Inflammatory macrophage treated with lipopolysaccharide for 1 hour (primary cell): ENCODE measurements around the gene NFATC2IP.
A peak's percentile ranks its signal among the peaks of the same experiment; 100 is the strongest.
"Not testable (repeated sequence)": the region's sequence is repeated elsewhere in the genome, so short reads cannot be mapped to it uniquely, and the experiment has no call there.

Source experiments
- DNase-seq, 2 donors: peaks; one replicate each; pipeline ENCODE4 v3.0.0-alpha.2; 2020 to 2022

NFATC2IP gene

DNA sequence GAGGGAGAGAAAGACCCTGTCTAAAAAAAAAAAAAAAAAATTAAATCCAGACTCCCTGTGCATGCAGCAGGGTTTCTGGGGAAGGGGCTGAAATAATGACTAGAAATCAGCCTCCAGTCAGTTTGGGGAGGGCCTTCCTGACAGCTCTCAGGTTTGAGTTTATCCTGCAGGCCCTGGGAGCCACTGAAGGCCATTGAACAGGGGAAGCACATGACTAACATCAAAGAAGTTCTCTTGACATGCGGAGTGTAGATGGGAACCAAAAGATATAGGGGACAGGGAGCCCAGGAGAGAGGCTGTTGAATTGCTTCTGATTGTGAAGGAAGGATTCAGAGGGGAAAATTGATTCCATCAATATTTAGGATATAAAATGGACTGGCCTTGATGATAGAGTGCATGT is 22.9 kb upstream of the NFATC2IP start:
- DNase-seq = no peak

DNA sequence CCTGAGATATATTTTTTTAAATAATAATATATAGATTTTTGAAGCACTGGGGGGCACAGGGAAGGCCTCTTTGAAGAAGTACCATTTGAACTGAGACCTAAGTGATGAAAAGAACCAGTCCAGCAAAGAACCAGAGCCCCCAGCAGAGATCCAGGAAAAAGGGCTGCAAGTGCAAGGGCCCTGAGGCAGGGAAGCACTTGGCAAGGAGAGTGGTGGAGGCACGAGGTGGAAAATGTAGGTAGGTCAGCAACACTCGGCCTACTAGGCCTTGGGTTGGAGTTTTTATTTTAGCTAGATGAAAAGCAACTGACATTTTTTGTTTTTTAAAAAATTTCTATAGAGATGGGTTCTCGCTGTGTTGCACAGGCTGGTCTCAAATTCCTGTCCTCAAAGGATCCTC is 20.5 kb upstream of the NFATC2IP start:
- DNase-seq = no peak

DNA sequence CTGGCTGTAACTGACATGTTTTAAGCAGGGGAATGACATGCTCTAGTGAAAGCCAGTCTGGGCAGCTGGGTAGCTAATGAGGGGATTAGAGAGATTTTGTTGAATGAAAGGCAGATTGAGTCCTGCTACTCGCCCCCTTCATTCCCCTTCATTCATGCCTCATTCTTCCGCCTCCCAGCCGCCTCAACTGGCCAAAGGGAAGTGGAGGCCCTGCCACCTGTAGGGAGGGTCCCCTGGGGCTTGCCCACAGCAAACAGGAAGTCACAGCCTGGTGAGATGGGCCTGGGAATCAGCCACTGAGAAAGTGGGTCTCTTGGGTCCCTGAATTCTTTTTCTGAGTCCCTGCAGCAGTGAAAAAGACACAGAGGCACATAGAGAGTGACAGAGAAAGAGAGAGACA is 20.1 kb upstream of the NFATC2IP start:
- DNase-seq = no peak

DNA sequence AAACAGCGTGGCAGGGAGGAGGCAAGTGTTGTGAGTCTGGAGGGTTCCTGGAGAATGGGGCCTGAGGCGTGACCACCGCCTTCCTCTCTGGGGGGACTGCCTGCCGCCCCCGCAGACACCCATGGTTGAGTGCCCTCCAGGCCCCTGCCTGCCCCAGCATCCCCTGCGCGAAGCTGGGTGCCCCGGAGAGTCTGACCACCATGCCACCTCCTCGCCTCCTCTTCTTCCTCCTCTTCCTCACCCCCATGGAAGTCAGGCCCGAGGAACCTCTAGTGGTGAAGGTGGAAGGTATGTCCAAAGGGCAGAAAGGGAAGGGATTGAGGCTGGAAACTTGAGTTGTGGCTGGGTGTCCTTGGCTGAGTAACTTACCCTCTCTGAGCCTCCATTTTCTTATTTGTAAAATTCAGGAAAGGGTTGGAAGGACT is 18.9 kb upstream of the NFATC2IP start, which contains the start of gene CD19:
Gene CD19 (plus strand): TSS at position 171 of the 425 bp plus-strand sequence. CDS start 30 bp downstream, at position 201.
- DNase-seq = no peak

DNA sequence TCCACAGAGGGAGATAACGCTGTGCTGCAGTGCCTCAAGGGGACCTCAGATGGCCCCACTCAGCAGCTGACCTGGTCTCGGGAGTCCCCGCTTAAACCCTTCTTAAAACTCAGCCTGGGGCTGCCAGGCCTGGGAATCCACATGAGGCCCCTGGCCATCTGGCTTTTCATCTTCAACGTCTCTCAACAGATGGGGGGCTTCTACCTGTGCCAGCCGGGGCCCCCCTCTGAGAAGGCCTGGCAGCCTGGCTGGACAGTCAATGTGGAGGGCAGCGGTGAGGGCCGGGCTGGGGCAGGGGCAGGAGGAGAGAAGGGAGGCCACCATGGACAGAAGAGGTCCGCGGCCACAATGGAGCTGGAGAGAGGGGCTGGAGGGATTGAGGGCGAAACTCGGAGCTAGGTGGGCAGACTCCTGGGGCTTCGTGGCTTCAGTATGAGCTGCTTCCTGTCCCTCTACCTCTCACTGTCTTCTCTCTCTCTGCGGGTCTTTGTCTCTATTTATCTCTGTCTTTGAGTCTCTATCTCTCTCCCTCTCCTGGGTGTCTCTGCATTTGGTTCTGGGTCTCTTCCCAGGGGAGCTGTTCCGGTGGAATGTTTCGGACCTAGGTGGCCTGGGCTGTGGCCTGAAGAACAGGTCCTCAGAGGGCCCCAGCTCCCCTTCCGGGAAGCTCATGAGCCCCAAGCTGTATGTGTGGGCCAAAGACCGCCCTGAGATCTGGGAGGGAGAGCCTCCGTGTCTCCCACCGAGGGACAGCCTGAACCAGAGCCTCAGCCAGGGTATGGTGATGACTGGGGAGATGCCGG is 18.2 kb upstream of the NFATC2IP start:
- DNase-seq = no peak

DNA sequence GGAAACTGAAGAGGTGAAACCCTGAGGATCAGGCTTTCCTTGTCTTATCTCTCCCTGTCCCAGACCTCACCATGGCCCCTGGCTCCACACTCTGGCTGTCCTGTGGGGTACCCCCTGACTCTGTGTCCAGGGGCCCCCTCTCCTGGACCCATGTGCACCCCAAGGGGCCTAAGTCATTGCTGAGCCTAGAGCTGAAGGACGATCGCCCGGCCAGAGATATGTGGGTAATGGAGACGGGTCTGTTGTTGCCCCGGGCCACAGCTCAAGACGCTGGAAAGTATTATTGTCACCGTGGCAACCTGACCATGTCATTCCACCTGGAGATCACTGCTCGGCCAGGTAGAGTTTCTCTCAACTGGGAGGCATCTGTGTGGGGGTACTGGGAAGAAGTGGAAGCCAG is 17.6 kb upstream of the NFATC2IP start:
- no peak for DNase-seq

DNA sequence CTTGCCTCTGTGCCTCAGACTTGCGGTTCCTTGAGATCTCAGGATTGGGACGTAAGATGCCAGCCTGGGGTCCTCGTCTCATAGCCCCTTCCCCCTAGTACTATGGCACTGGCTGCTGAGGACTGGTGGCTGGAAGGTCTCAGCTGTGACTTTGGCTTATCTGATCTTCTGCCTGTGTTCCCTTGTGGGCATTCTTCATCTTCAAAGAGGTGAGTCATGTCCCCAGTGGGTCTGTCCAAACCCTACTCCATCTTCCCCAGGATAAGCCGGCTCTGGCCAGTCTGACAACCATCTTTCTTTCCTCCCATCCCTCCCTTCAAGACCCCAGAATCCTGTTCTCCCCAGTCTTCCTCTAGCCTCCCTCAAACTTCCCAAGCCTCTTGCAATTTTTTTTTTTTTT is 15.4 kb upstream of the NFATC2IP start:
- DNase-seq = no peak

DNA sequence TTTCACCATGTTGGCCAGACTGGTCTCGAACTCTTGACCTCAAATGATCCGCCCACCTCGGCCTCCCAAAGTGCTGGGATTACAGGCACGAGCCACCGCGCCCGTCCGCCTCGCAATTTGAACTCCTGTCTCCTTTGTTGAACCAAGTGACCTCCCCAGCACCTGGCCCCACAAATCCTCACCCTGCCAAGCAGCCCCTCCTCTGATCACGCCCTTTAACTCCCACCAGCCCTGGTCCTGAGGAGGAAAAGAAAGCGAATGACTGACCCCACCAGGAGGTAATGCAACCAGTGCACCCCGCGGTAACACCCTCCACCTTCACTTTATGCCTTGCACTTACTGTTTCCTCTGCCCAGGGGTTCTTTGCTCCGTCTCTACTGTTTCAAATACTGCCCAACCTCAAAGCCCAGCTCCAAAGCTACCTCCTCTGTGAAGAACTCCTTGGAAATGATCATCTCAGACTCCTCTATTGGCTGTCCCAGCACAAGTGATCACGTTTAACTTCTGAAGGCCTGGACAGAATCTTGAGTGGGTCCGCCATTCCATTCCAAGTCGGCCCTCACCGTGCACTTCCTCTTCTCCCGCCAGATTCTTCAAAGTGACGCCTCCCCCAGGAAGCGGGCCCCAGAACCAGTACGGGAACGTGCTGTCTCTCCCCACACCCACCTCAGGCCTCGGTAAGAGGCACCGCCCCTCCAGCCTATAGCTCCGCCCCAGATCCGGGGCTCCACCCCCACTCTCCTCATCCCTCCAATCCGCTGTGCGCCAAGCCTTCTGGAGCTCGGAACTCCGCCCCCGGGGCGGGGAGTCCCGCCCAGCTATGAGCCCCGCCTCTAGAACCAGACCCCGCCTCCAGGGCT is 14.6 kb upstream of the NFATC2IP start:
- peak; percentile 95 to 99 for DNase-seq

DNA sequence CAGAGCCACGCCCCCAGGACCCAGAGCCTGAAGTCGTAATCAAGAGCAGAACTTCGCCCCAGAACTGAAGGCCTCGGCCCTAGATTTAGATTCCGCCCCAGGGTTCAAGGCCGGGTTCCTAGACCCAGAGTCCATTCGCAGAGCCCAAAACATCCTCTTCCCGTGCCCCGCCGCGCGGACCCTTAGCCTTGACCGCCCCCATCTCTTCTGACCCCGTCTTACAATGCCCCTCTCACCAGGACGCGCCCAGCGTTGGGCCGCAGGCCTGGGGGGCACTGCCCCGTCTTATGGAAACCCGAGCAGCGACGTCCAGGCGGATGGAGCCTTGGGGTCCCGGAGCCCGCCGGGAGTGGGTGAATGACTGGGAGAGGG is 14.0 kb upstream of the NFATC2IP start:
- no peak for DNase-seq

DNA sequence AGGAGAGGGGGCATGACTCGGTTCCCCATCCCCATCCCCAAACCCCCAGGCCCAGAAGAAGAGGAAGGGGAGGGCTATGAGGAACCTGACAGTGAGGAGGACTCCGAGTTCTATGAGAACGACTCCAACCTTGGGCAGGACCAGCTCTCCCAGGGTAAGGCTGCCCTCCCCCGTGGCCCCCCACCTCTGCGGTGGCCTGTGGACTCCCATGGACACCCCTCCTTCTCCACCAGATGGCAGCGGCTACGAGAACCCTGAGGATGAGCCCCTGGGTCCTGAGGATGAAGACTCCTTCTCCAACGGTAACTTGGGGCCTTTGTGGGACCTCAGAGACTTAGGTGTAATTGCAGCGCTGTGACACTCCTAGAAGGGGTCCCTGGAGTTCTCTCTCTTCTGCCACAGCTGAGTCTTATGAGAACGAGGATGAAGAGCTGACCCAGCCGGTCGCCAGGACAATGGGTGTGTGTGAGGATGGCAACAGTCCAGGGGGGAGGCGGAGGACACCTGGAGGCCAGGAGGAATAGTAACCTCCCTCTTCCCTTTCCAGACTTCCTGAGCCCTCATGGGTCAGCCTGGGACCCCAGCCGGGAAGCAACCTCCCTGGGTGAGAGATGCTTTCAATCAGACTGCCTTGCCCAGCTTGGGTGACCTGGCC is 13.4 kb upstream of the NFATC2IP start:
- no peak for DNase-seq

DNA sequence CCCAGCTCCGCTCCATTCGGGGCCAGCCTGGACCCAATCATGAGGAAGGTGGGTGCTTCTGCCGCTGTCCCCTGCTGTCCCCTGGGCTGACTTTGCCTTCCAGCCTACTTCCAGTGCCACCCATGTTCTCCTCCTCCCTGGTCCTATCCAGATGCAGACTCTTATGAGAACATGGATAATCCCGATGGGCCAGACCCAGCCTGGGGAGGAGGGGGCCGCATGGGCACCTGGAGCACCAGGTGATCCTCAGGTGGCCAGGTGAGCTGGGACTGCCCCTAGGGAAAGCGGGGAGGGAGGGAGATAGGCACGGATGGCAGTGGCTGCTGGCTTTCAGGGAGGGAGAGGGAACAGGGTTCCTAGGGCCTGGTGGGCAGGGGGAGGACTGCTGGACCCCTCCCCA is 12.0 kb upstream of the NFATC2IP start:
- DNase-seq = no peak

DNA sequence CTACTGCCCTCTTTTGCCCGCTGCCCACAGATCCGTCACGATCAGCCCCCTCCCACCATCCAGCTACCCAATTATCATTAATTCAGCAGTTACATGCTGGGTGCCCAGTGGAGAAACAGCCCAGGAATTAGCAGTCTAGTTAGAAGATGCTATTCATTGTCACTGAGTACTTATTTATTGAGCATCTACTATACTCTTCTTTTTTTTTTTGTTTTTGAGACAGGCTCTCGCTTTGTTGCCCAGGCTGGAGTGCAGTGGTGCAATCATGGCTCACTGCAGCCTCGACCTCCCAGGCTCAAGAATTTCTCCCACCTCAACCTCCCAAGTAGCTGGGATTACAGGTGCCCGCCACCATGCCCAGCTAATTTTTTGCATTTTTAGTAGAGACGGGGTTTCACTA is 10.9 kb upstream of the NFATC2IP start:
- DNase-seq = not testable (repeated sequence)

DNA sequence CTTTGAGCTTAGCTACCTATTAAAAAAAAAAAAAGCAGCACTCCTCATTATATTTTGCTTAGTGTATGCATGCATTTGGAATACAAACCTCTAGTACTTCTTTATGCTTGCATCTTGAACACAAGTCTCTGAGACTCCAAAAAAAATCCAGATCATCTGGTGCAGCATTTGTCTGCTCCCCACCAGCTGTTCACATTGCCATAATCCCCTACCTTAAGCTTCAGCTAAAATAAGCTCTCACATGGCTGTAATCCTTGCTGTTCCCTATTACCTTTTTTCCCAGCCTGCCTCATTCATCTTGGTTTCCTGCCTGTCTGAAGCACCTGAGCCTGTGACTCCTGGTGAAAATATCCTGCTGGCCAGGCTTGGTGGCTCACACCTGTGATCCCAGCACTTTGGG is 7.5 kb upstream of the NFATC2IP start:
- DNase-seq = no peak

DNA sequence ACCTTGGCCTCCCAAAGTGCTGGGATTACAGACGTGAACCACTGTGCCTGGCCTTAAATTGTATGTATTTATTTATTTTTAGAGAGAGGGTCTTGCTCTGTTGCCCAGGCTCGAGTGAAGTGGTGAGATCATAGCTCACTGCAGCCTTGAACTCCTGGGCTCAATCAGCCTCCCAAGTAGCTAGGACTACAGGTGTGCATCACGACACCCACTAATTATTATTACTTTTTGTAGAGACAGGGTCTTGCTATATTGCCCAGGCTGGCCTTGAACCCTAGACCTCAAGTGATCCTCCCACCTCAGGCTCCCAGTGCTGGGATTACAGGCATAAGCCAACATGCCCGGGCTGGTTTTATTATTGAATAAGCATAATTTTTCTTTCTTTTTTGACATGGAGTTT is 4.1 kb upstream of the NFATC2IP start:
- no peak for DNase-seq

DNA sequence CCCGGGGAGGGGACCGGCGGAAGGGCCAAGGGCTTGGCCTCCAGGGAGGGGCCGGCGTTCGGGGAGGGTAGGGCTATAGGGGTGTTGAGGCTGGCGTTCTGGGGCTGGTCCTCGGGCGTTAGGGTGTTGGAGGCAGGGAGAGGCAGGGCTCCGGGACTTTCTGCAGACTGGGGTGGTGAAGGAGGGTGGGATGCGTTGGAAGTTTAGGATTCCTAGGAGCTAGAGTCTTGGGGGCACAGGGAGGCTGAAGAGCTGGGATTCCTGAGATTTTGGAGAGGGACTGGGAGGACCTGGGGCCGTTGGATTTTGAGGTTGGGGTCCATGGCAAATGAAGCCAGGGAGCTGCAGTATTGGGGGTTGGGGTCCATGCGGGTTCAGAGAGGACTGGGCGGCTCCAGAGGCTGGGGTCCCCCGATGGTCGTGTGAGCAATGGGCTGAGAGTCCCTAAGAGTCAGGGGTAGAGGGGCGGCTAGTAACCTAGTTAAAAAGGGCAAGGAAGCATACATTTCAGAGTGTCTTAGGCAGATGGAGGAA is 740 bp downstream of the NFATC2IP start:
- no peak for DNase-seq

DNA sequence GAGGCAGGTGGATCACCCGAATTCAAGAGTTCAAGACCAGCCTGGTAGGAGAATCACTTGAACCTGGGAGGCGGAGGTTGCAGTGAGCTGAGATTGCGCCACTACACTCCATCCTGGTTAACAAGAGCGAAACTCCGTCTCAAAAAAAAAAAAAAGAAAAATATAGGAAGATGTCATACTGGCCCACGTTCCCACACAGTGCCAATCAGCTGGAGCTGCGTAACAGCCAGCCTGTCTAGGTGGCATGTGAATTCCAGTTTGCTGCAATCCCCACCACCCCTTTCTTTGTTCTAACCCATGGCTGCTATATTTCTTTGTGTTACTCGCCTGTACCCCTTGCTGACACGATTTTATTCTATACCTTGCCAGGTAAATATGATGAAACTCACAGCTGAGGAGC is 7.5 kb downstream of the NFATC2IP start:
- peak; percentile 30 to 81 for DNase-seq

DNA sequence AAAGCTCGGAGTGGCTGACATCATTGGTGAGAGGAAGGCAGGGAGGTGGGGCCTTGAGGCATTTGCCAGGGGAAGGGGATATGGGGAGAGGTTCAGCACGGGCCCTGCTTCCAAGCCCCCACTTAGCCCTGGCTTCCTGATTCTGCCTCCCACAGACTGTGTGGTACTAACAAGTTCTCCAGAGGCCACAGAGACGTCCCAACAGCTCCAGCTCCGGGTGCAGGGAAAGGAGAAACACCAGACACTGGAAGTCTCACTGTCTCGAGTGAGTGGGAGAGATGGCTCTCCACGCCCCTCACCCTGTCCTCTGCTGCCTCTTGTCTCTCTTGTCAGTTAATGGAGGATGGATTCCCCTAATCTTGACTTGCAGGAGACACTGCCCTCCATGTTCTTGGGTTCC is 8.1 kb downstream of the NFATC2IP start:
- peak in 1 of 2 donors; percentile 64 for DNase-seq

DNA sequence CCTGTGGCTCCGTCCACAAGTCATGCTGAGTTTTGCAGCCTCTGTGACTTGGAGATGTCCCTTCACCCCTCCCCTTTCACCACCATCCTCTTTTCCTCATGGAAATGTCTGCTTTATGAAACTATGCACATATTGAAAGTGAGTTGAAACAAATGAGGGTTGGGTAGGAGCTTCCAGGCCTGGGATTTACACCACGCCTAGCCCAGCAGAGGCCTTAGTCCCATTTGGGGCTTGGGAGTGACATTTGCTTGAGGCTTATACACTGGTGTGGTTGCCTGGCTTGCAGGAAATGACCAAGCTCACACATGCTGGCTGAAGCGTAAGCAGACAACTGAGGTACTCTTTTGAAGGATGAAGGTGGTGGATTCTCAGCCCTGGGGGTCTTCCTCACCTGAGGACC is 13.3 kb downstream of the NFATC2IP start:
- DNase-seq = no peak

DNA sequence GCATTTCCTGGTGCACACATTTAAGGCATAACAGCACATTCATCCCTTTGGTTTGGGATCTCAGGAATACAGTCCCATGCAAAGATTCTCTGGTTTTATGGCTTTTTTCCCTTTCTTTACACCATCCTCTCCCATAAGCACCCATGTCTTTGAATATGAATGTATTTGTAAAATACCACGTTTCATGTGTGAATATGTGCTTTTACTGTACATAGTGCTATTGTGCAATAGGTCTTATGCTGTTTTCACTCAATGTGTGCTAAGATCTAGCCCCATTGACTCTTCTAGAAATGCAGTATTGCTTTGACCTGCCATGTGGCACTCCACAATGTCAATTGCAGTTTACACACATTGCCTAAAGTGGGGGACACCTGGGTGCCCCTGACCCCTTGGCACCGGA is 13.8 kb downstream of the NFATC2IP start:
- DNase-seq = no peak

DNA sequence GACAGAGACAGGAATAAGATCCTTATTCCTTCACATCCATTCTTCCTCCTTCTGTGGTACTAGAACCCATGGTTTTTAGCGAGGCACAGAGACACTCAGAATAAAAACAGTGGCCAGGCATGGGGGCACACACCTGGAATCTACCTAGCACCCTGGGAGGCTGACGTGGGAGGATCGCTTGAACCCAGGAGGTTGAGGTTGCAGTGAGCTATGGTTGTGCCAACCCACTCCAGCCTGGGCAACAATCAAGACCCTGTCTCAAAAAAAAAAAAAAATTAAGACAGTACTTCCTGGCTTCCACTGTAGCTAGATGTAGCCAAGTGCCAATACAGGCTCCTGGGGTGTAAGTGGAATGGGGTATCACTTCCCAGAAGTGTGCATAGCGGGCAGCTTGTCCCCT is 16.4 kb downstream of the NFATC2IP start:
- no peak for DNase-seq

DNA sequence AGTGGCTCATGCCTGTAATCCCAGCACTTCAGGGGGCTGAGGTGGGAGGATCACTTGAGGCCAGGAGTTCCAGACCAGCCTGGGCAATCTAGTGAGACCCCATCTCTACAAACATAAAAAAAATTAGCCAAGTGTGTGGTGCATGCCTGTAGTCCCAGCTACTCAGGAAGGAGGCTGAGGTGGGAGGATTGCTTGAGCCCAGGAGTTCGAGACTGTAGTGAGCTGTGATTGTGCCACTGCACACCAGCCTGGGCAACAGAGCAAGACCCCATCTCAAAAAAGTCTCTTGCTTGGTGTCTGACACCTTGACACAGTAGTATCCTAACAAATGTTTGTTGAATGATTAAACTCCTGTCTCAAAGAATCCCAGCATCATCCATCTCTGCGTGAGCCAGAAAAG is 19.0 kb downstream of the NFATC2IP start:
- not testable (repeated sequence) for DNase-seq

DNA sequence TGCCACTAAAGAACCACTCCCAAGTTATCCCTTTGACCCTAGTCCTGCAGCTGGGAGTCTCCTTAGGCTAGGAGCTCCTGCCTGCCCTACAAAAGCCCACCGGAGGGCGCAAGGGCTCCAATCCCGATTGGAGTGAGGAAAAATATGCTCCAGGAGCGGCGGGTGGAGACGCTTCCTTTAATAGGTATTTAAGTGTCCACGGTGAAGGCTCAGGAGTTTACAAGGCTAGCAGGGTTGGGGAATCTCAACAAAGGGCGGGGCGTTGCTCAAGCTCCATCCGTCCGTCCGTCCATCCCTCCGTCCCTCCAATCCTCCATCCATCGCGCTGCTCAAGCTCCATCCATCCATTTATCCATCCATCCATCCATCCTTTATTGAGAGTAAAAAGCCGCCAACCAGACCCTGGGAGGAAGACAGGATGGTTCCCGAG is 23.3 kb downstream of the NFATC2IP start:
- DNase-seq = peak in 1 of 2 donors; percentile 31
